ENCODE data around the gene SKP1.
"Not testable (repeated sequence)": the region's sequence is repeated elsewhere in the genome, so short reads cannot be mapped to it uniquely, and the experiment has no call there.

SKP1 gene

DNA sequence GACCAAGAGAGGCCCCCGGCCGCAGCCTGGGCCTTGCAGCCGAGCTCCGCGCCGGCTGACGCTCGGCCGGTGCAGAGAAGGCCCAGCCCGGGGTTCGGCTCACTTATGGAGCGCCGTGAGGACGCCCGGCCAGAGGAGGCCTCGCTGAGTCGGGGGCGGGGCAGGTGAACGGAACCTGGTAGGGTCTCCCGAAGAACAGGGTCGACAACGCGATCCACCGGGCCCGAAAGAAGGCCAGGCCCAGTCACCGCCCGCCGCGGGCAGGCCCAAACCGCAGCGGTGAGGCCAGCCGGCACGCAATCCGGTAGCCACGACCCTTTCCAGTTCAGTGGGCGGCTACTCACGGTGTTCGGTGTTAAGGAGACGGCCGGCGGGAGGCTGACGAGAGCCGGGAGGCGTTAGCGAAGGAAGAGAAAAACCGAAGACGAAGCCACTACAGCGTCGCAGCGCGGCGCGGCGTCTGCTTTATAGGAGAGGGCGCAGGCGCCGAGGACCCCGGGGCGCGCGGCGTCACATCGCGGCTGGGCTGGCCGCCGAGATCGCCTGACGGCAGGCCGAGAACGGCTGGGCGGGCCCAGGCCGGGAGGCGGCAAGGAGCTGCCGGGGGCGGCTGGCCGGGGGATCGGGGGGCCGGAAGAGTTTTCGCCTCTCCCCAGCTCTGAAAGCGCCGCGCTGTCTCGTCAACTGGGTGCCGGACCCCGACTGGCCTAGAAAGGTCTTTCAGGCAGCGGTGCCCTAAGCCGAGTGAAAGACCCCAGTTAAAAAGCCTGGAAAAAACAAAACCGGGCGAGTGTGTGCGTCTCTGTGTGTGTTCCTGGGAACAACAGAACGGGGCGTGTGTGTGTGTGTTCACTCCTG is at the start of gene SKP1:
Gene SKP1, minus strand, starts transcription at position 440 of the 858 bp plus-strand sequence. CDS start 2,928 bp downstream, outside the sequence.
- peak; percentile 84 for DNase-seq

GRCh38 chr5:134225780-134226440 is 49.2 kb upstream of the SKP1 start, which contains the start of gene PPP2CA:
Gene PPP2CA (minus strand): TSS chr5:134226073. CDS start chr5:134225861, 212 bp downstream.
- peak; percentile 99 for DNase-seq

GRCh38 chr5:134224888-134225779 is 48.4 kb upstream of the SKP1 start:
- peak; percentile 66 for DNase-seq

DNA sequence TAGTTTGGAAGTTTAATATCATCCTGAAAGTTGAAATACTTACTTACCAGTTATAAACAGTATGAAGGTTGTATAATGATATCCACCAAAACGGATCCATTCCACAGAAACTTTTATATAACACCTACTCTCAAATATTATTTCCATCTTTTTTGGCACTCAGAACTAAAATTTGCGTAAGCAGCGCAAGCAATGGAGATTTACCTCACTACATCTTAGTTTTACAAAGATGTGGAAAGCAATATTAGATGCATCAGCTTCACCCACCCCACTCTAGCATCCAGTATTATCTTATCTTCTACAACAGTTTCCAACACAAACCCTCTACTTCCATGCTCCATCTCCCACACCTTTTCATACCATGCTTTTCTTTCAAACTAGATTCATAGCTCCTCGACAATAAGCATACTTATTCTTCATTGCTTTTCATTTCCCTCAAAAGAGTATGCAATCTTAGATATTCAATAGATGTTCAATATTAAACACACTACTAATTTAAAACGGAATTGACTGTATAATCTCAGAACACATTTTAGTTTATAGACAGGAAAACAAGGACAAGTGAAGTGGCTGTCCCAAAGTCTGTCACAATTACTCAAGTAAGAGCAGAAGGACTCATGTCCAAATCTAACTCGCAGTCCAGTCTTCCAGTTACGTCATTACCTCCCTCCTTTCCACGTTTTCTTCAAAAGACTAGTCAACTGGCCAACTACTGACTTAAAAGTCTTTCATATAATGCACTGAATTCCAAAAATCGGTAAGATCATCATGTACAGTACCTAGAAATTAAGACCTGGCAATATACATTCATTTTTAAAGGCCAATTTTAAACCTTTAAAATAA is 46.9 kb upstream of the SKP1 start:
- DNase-seq: no peak

GRCh38 chr5:134221690-134222089 is 44.9 kb upstream of the SKP1 start:
- not testable (repeated sequence) for DNase-seq

DNA sequence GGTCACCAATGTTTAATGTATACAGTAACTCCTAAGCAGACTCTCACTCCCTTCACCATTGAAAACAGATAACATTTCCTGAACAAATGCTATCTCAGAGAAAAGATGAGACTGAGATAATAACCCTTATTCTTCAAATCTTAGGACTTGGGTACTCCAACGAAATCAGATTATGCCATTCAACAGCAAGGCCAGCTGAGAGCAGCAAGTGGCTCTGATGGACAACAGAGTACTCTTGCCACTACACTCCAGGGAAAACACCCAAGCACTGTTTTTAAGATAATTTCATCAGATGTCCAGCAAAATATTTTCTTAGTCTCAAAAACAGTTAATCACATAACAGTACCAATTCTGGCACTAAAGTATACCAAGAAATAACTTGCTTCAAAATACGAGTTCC is 39.0 kb upstream of the SKP1 start:
- no peak for DNase-seq

GRCh38 chr5:134211263-134212031 is 34.7 kb upstream of the SKP1 start:
- not testable (repeated sequence) for DNase-seq

GRCh38 chr5:134209477-134210245 is 32.9 kb upstream of the SKP1 start:
- no peak for DNase-seq

GRCh38 chr5:134207696-134208095 is 30.9 kb upstream of the SKP1 start:
- no peak for DNase-seq

GRCh38 chr5:134206627-134207160 is 29.9 kb upstream of the SKP1 start:
- DNase-seq: no peak

DNA sequence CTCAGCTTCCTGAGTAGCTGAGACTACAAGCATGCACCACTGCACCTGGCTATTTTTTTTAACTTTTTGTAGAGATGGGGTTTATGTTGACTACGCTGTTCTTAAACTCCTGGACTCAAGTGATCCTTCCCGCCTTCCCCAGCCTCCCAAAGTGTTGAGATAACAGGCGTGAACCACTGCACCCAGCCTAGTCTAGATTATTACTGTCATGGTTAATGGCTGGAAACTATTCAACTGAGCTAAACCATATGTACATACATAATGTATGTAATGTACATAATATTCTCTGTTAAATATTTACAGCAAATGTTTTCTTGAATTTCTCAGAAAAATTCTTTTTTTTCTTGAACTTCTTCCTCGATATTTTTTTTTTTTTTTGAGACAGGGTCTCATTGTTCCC is 27.8 kb upstream of the SKP1 start:
- DNase-seq: no peak

DNA sequence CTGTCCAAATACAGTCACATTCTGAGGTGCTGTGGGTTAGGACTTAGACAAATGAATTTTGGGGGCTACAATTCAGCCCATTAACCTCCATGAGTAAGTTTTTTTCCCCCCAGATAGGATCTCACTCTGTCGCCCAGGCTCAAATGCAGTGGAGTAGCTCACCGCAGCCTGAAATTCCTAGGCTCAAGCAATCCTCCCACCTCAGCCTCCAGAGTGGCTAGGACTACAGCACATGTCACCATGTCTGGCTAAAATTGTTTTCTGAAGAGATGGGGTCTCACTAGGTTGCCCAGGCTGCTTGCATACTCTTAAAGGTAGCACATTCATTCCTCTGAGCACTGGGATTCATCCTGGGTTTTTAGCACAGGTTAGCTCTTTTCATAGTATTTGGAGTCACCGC is 26.9 kb upstream of the SKP1 start:
- no peak for DNase-seq

DNA sequence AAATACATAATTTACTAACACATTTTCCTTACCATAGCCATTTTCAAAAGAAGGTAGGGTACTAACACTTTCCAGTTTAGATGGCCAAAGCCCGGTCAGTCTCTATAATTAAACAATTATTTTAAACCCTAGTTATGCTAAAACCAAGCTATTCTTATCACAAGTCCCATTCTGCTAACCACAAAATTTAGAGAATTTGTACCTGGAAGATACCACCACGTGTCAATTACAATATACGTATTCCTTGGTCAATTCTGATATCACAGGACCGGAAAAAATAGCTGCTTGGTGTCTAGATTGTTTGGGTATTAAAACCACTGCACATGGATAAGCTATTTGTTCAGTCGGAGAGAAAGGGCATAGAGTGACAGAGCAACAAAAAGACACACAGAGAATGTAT is 18.9 kb upstream of the SKP1 start:
- no peak for DNase-seq

DNA sequence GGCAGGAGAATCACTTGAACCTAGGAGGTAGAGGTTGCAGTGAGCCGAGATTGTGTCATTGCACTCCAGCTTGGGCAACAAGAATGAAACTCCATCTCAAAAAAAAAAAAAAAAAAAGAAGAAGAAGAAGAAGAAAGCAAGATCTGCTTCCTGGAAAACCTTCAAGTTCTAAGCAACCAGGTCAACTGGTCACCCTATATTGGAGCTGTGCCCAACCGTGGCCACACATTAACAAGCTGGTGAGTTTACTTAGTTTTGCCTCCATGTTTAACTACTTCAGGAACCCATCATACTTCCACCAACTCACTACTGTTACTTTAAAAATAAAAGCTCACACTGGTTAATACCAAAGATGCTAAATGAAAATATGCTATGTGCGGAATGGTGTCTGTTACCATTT is 12.3 kb upstream of the SKP1 start:
- DNase-seq: no peak

- DNase-seq: no peak
These were observed 11.3 kb upstream of the SKP1 start for GRCh38 chr5:134188092-134188491.

DNA sequence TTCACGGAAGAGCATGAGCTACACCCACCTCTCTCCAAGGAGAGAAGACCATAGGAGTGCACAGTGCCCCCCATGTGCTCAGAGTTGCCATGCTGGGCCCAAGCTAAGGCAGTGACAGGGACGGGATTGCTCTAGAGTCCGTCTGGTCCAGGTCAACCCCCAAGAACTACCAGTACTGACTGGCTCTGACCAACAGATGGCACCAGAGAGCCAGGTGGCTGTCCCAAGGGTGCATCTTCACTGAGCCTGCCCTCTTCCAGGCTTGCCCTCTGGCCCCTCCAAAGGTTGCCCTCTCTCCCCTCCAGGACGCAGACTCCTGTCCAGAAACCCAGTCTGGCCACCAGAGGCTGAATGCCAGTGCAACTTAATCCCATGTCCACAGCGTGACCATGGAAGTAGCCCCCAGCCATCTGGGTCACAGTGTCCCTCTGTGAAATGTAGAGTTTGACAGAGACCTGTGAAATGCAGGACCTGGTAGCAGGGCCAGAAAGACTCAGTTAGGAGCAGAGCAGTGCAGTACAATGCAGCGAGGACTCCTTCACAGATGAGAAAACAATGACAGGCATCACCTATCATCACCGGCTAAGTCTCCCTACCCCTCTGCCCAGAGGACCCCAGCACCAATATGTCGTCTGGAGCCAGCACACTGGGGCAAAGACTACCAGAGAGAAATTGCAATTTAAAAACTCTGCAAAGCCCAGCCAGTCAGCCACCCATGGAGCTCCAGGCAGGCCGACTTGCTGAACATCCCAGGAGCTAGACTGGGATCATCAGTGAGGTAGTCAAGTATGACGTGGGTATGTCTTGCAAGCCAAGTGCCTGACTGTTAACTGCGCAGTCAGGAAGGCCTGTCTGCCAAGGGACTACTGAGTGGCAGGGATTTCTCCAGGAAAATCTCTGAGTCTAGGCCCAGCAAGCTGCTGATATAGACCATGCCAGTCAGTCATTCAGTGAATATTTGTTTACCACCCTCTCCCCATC is 7.7 kb upstream of the SKP1 start:
- peak; percentile 74 for DNase-seq

DNA sequence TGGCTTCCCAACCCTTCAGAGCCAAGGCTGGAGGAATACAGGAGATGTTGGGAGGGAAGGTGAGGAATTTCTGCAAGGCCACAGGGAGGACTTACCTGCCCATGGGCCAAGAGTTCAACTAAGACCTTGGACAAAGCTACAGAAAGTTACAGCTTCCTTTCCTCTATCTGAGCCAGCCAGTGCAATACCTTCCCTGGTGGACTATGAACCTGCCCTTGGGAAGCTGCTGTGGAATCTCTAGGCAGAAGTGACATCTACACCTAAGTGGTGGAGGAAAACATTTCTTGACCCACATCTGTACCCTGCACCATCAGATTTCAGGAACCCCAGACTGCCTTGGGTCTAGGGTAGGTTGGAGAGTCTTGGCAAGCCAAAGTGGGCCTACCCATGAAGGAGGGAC is 6.7 kb upstream of the SKP1 start:
- DNase-seq: no peak

DNA sequence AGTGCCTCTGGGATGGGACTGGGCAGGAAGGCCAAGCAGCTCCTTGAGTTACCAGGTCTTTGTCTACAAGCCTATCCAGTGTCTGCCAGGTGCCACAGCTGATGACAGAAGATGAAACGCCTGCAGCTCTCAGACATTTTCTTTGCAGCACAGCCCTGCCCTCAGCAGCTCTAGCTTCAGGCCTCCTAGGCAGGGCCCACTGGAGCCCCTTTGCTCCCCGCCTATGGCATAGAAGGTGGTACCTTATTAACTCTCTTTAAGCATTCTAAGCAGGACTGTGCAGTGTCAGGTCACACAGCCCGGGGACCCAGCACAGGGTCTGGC is 1.3 kb upstream of the SKP1 start:
- no peak for DNase-seq

Data from CD4-positive, alpha-beta T cell treated with Interleukin-15 for 1 hour (primary cell).